Kidney epithelial cell (primary cell): ENCODE measurements around the gene ANKMY1. TPM values are rescaled to one million over a fixed set of nuclear protein-coding genes. Genes with fewer than 3 reads are reported as not detected.

Source experiments
- DNase-seq: peaks from one replicate; pipeline ENCODE4 v3.0.0-alpha.2; 2010; ENCODE audit warnings: low read depth
- H3K27me3 ChIP-seq: 2 replicates; pipeline ENCODE4 v1.6.0; 2011; ENCODE audit warnings: low read length; ENCODE audit not compliant: control insufficient read depth, insufficient read depth
- H3K36me3 ChIP-seq: 2 replicates; pipeline ENCODE4 v1.5.1; 2011; ENCODE audit warnings: low read length; ENCODE audit not compliant: control insufficient read depth, insufficient read depth
- H3K4me3 ChIP-seq: 2 replicates; pipeline ENCODE4 v1.5.1; 2011; ENCODE audit warnings: low read depth, mild to moderate bottlenecking, control low read depth, low read length
- CTCF ChIP-seq: IDR thresholded peaks from 2 replicates; pipeline ENCODE4 v1.5.1; 2011; ENCODE audit warnings: mild to moderate bottlenecking, moderate library complexity, low read length, control low read depth, inconsistent platforms; ENCODE audit not compliant: insufficient read depth, poor library complexity, severe bottlenecking
- total RNA-seq: library from RNA; depleted of rRNA; stranded (reverse); fragments of >200 nt; gene quantifications from 2 replicates; pipeline ENCODE4 v1.2.3, GENCODE V29; 2015

The ANKMY1 gene
- total RNA-seq, 1 donor from 2014 or later: 7.1 TPM

GRCh38 chr2:240509667-240510512, 47.9 kb downstream of the ANKMY1 start:
- Histone ChIP-seq H3K27me3 (no peaks in the 10 kb centered on the region), H3K36me3 (no peaks in the 10 kb centered on the region), H3K4me3 (no peak overlapping the region)
- DNase-seq: no peak
- no peak for TF ChIP-seq CTCF

GRCh38 chr2:240508832-240509545, 48.8 kb downstream of the ANKMY1 start:
- H3K4me3 ChIP-seq: no peak overlapping the region
- no peaks in the 10 kb centered on the region for H3K36me3 ChIP-seq
- no peaks in the 10 kb centered on the region for H3K27me3 ChIP-seq
- no peak for TF ChIP-seq CTCF
- DNase-seq: no peak

- no peak overlapping the region for H3K4me3 ChIP-seq
- no peaks in the 10 kb centered on the region for H3K36me3 ChIP-seq
- DNase-seq: no peak
- TF ChIP-seq CTCF: no peak
- no peaks in the 10 kb centered on the region for H3K27me3 ChIP-seq
Observed at GRCh38 chr2:240507778-240508251, 50.0 kb downstream of the ANKMY1 start.

GRCh38 chr2:240507060-240507777, 50.6 kb downstream of the ANKMY1 start:
- H3K36me3 ChIP-seq: no peaks in the 10 kb centered on the region
- no peak for DNase-seq
- H3K4me3 ChIP-seq: no peak overlapping the region
- H3K27me3 ChIP-seq: no peaks in the 10 kb centered on the region
- TF ChIP-seq CTCF: no peak

GRCh38 chr2:240506406-240507059, 51.3 kb downstream of the ANKMY1 start:
- no peak overlapping the region for H3K4me3 ChIP-seq
- DNase-seq: no peak
- H3K27me3 ChIP-seq: no peaks in the 10 kb centered on the region
- H3K36me3 ChIP-seq: no peaks in the 10 kb centered on the region
- no peak for TF ChIP-seq CTCF
